Stimulated activated CD8-positive, alpha-beta memory T cell treated with anti-CD3 and anti-CD28 coated beads, Interleukin-15, amount 100 ng/mL, for 24 hours (primary cell): ENCODE results near the gene ODC1.
A peak's percentile ranks its signal among the peaks of the same experiment; 100 is the strongest.
"Not testable (repeated sequence)": the region's sequence is repeated elsewhere in the genome, so short reads cannot be mapped to it uniquely, and the experiment has no call there.

Experiments
- DNase-seq: peaks from one replicate; pipeline ENCODE4 v3.0.0-alpha.2; 2020; ENCODE audit warnings: low read depth

ODC1 gene

DNA sequence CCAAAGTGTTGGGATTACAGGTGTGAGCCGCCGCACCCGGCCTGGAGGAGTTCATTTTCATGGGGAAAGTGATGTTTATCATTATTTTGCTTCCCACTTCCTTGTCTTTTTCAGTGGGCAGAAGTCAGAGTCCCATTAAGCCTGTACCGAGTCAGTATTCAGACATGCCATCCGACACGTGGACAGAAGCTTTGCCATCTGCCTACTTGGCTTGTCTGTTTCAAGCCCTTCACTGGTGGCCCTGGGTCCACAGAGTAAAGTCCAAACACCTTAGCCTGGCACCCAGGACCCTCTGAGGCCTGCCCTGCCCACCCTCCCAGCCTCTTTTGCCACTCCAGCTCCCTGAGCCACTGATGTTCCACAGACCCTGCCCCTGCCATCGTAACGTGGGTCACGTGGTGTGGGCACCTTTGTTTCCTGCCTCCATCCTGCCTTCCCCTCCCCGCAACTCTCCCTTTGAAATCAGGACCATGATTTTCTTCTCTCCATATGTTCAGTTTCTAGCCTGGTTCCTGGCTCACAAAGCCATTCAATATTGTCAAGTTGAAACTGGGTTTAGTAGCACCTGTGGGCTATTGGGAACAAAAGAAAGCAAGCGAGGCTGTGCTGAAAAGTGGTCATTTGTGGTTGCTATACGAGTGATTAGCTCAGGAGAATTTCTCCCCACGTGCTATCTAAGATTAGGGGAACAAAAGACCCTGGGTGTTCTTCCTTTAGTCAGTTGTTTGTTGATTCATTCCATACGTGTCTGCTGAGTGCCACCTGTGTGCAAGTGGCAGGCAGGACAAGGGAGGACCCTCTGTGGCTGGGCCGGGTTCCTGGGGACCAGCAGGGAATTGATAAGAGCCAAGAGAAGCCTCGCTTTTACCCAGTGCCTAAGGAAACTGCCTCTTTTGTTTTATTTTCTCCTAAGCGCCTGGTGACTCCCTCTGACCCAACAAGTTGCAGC lies 5.1 kb upstream of the ODC1 start:
- DNase-seq = no peak

DNA sequence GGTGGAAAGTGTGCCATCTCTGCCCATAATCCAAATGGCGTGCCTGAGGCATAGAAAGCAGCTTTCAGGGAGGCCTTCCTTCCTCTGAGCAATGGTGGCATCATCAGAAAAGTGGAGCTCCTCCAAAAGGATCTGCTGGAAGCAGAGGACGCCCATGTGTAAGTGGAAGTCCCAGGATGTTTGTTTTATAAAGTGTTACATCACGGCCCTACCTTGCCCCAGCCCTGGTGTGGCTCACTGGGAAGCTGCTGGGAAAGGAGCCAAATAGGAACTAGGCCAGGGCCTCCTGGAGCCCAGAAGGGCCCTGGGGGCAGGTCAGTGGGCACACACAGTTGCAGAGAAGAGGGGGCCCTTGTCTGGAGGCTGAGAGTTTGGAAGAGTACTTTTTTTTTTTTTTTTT lies 4.2 kb upstream of the ODC1 start:
- no peak for DNase-seq

GRCh38 chr2:10451819-10452218 lies 3.7 kb upstream of the ODC1 start:
- DNase-seq = no peak

GRCh38 chr2:10449838-10450691 lies 1.9 kb upstream of the ODC1 start:
- no peak for DNase-seq

- DNase-seq = no peak
Measured at GRCh38 chr2:10449486-10449831, 1.3 kb upstream of the ODC1 start.

DNA sequence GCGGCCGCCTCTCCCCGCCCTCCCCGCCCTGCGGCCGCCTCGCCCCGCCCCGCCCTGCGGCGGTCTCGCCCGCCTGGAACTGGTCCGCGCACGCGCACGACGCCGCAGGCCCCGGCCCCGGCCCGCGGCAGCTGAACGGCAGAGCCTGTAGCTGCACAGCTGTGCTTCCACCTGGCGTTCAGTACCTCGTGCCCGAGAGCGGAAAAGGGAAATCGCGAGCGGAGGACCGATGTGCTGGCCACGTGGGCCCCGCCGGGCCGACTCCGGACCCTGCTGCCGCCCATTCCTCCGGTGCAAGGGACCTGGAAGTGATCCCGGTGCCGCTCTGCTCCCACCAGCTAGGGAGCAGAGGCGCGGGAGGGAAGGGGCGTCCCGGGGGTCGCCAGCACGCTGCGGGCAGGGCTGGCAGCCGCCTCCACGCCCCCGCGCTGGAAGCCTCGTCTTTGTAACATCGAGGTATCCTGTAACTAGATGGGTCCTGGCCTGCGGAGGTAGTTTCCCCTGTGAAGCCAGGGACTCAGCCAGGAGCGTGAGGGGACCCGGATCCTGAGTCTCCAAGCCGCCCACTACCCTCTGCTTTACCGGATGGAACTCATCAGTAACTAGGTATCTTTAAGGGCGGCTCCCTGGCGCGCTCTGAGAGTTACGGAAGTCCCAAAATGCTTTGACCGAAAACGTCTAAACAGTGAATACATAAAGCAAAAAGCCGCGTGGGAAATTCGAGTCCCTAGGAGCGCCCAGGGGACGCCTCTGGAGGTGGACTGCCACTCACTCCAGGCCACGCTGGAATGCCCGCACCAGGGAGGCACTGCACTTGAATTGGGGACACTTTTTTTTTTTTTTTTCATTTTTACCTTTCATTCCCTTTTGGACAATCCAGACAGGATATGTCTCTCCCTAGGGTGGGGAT lies 704 bp upstream of the ODC1 start:
- DNase-seq = peak; percentile 88

DNA sequence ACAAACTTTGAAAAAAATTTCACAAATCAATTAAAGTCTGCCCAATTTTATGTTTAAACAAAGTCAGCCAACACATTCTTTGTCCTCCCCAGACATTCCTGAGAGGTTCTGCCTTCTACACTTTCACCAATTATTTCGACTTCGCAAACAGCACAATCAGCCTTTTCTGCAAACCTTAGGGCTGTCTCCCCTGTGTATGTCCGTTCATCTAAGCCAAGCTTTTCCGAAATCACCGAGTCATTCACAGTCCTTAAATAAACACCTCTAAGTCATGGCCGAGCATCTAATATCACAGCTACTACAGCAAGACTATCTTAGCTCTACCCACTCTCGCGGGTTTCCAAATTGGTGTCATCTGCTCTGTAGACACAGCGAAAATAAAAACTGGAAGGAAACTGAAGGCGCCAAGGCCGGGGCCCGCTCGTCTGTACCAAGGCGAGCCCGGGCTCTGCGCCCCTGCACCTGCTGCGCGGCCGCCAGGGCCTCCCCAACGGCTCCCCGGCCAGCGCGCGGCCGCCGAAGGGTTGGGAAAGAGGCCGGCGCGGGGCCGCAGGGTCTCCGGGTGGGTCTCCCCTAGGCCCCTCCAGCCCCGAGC lies 730 bp downstream of the ODC1 start:
- no peak for DNase-seq

GRCh38 chr2:10446631-10447030 lies 1.5 kb downstream of the ODC1 start:
- DNase-seq = no peak

DNA sequence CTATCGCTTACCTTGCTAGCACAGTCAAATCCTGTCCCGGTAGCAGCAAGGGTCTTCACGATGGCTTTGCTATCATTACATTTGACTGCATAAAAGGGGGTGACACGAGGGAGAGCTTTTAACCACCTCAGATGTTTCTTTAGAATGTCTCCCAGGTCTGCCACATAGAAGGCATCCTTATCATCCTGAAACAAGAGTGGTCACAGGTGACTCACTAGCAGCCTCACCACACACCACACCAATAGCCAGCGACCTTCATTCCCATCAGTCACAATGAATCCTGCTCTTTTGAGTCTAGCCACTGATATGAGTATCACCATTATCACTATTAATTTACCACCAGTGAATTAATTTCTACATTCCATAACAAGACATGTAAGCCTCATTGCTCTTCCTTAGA lies 3.7 kb downstream of the ODC1 start:
- DNase-seq = no peak

- not testable (repeated sequence) for DNase-seq
Measured at GRCh38 chr2:10442469-10443126, 5.5 kb downstream of the ODC1 start.

GRCh38 chr2:10441948-10442347 lies 6.2 kb downstream of the ODC1 start:
- no peak for DNase-seq

DNA sequence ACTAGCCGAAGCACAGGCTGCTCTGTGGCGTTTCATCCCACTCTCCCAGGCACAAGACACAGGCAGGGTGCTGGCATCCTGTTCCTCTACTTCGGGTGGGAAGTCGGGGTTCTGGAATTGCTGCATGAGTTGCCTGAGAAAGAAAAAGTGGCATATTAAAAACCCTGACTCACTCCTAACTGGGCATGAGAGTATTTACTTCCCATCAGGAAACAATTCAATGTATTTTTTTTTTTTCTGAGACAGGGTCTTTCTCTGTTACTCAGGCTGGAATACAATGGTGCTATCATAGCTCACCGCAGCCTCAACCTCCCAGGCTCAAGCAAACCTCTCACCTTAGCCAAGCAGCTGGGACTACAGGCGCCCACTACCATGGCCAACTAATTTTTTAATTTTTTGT lies 7.4 kb downstream of the ODC1 start:
- no peak for DNase-seq

DNA sequence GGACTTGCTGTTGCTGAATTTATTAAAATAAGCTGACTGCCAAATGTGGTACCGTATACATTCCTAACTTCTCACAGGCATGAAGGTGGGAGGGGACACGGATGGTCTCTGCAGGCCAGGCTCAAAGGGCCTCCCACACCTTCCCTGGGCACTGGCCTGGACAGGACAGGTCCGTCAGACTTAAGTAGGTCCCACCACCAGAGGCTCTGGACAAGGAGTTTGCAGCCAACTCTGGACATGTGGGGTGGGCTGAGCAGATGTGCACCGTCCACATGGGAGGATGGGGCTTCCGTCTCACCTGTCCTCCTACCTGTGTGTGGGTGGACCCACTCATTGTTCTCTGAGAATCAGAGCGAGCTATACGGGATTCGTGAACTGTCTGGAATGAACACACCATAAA lies 8.2 kb downstream of the ODC1 start:
- no peak for DNase-seq

GRCh38 chr2:10439185-10439879 lies 8.8 kb downstream of the ODC1 start:
- DNase-seq = no peak

DNA sequence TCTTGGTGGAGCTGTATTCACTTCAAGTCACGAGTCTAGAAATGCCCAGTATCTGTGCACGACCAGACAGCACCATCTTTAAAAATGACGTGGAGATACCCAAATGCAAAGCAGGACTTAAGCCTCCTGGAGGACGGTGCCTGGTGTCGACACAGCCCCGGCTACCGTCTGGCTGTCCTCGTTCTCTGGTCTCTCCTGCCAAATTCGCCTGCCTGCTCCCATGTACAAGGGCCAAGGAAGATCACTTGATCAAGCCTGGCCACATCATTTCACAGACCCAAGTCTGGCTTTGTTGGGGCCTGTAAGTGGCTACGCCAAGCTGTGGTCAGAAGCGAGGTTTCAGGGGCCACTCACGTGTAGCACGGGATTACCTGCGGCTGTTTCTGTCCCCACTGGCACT lies 9.4 kb downstream of the ODC1 start:
- no peak for DNase-seq

DNA sequence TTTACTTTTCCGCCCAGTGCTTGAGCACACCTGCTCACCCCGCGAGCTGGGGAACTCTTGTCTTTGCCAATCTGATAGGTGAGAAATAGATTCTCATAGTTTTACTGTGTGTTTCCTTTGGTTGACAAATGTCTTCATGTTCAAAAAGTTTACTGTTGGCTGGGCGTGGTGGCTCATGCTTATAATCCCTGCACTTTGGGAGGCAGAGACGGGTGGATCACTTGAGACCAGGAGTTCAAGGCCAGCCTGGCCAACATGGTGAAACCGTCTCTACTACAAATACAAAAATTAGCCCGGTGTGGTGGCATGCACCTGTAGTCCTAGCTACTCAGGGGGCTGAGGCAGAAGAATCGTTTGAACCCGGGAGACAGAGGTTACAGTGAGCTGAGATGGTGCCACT lies 10.3 kb downstream of the ODC1 start:
- DNase-seq = no peak

- DNase-seq = no peak
Measured at GRCh38 chr2:10436583-10437110, 11.5 kb downstream of the ODC1 start.

DNA sequence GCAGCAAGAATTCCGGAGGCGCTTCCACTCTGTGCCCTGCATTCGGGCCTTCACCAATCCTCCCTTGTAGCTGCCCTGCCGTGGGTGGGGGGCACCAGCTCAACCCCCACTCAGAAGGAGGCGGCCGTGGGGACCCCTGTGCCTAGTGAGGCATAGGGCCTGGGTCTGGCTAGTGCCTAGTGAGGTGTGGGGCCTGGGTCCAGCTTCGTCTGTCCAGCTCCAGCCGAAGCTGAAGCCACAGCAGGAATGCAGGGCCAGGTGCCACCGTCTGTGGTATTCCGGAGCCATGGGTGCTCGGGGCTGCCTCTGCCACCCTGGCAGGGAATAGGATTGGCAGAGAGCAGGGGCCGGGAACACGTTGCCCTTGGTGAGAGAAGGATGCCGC lies 12.3 kb downstream of the ODC1 start:
- DNase-seq = no peak

GRCh38 chr2:10434886-10435819 lies 13.0 kb downstream of the ODC1 start:
- DNase-seq = peak; percentile 71
